Measurements from ENCODE around the gene ACTA1.

- TF ChIP-seq, protein P1, sequence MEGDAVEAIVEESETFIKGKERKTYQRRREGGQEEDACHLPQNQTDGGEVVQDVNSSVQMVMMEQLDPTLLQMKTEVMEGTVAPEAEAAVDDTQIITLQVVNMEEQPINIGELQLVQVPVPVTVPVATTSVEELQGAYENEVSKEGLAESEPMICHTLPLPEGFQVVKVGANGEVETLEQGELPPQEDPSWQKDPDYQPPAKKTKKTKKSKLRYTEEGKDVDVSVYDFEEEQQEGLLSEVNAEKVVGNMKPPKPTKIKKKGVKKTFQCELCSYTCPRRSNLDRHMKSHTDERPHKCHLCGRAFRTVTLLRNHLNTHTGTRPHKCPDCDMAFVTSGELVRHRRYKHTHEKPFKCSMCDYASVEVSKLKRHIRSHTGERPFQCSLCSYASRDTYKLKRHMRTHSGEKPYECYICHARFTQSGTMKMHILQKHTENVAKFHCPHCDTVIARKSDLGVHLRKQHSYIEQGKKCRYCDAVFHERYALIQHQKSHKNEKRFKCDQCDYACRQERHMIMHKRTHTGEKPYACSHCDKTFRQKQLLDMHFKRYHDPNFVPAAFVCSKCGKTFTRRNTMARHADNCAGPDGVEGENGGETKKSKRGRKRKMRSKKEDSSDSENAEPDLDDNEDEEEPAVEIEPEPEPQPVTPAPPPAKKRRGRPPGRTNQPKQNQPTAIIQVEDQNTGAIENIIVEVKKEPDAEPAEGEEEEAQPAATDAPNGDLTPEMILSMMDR (conservative IDR thresholded peaks at IDR 0.05; ENCODE audit: low read length) = no peak
- no peak for TF ChIP-seq EZH2phosphoT487 (IDR thresholded peaks at IDR 0.05; ENCODE audit: borderline replicate concordance, low read depth, low read length)
These were observed 23.6 kb downstream of the ACTA1 start for GRCh38 chr1:229410370-229410691.

Measured in OCI-LY7 (cell line).